Inflammatory macrophage treated with lipopolysaccharide for 1 hour (primary cell): Measurements from ENCODE around the gene PHKA1.
"Not testable (repeated sequence)": the region's sequence is repeated elsewhere in the genome, so short reads cannot be mapped to it uniquely, and the experiment has no call there.

Experiments used
- DNase-seq, 2 donors: peaks; one replicate each; pipeline ENCODE4 v3.0.0-alpha.2; 2020 to 2022

PHKA1 gene

DNA sequence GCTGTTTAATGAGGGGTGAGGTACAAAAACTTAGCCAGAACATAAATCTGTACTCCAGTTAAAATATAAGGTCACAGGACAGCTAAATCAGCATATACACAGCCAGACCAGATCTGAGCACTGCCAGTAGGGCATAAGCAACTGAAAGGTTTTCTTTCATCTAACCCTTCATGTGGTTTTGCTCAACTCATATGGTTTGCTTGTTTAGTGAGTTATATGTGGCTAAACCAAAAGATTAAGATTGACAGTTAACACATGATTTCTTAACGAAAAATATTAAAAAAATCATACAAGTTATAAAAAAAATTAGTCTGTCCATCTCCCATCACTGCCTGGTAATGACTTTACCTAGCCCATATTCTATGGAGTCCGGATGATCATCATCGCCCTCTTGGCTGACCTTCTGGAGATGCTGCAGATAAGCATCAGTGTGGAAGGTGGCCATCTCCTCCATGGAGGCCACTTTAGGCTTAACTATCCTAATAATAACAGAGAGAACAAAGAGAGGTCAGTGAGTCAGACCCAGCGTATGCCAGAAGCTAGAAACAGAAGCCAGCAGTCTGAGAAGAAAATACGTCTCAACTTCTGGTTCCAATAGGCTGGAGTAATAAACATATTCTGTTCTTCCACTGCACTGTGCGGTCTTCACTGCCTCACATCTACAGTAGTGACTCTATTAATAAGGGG lies 145.6 kb downstream of the PHKA1 start:
- no peak for DNase-seq

DNA sequence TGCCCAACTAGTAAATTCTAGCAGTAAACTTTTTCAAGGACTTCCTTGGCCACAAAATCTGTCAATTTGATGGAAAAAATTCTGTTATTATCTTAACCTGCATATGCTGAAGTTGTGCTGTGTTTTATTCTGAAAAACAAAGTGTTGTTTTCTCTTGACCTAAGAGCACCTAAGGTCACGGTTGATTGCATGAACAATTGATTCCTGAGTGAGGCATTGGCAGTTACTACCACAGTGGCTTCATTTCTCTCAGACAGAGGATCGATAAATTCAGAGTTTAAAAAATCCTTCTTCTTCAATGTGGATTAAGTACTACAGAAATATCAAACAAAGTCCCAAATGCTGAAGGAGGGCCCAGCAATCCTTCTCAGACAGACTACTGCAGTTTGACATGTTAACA lies 147.7 kb downstream of the PHKA1 start:
- DNase-seq = no peak

DNA sequence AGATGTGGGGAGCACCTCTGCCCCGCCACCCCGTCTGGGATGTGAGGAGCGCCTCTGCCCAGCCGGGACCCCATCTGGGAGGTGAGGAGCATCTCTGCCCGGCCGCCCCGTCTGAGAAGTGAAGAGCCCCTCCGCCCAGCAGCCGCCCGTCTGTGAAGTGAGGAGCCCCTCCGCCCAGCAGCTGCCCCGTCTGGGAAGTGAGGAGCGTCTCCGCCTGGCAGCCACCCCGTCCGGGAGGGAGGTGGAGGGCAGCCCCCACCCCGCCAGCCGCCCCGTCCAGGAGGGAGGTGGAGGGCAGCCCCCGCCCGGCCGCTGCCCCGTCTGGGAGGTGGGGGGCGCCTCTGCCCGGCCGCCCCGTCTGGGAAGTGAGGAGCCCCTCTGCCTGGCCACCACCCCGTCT lies 154.5 kb downstream of the PHKA1 start:
- not testable (repeated sequence) for DNase-seq

DNA sequence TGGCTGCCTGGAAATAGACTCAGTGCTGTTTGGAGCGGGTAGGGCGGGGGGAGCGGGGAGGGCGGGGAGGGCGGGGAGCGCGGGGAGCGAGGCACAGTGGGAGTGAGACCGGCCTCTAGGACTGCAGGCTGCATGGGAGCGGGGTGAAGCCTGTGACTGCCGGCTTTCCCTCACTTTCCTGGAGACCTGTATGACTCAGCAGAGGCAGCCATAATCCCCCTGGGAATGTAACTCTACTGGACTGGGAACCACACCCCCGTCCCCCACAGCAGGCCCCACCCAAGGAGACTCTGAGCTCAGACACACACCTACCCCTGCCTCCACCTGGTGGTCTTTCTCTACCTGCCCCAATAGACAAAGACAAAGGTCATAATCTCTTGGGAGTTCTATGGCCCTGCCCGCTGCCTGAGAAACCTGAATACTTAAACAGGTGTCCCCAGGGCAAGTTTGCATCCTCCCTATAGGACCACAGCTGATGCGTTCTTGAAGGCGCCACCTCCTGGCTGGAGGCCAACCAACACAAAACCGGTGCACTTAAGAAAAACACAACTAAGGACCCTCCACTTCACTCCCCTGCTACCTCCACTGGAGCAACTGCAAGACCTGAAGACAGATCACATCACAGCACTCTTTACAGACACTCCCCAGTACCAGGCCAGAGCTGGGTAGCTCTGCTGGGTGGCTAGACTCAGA lies 159.5 kb downstream of the PHKA1 start:
- no peak for DNase-seq

DNA sequence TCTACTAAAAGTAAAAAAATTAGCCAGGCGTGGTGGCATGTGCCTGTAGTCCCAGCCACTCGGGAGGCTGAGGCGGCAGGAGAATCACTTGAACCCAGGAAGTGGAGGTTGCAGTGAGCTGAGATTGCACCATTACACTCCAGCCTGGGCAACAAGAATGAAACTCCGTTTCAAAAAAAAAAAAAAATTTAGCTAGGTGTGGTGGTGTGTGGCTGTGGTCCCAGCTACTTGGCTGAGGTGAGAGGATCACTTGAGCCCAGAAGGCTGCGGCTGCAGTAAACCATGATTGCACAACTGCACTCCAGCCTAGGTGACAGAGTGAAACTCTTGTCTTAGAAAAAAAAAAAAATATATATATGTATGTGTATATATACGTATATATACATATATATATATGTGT lies 161.7 kb downstream of the PHKA1 start:
- DNase-seq = not testable (repeated sequence)

DNA sequence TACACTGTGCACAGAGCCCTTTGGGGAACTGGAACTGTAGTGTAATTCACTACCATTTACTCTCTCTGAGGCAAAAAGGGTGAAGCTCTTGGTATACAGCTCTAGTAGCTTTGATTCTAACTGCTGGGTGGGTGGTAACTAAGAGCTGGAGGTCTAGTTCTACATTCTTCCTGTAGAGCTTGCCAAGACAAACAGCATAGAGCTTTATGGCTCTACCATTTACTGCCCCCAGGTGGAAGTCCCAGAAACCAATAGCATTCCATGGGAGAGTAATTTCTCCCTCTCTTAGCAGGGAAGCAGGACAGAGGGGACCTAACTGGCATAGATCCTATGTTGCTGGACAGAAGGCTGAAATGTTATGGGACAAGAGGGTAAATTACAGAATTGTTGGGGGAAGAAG lies 168.1 kb downstream of the PHKA1 start:
- no peak for DNase-seq

DNA sequence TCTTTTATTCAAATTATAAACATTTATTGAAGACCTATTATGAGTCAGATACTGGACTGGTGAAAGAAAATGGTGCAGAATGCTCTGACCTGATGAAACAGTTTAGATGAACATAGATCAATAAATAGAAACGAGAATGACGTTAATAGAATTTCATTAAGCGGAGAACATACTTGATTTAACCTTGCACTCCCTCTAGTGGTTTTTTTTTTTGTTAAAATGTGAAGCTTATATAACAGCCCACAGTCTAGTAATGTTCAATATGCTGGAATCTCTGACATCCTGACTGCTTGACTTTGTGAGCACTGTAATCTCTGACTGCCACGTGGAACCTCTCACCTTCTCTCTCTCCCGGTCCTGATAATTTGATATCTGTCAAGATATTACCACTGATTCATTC lies 173.8 kb downstream of the PHKA1 start:
- DNase-seq = peak in 1 of 2 donors; percentile 1

DNA sequence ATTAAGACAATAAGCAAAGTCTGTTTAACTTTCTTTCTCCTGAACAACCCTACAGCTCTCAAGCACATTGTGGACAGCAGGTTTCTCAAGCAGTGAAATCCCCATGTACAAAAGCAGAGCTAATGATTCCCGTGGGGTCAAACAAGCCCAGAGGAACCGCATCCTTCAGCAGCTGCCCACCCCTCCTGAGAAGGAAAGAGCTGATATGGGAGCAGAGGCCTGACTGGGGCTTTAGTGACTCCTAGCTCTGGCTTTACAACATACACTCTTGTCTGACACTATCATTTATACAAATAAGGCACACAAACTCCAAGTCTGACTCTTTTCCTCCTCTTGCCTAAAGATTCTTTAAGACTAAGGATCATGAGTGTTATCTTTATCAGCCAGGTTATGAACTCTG lies 174.3 kb downstream of the PHKA1 start:
- DNase-seq = no peak

DNA sequence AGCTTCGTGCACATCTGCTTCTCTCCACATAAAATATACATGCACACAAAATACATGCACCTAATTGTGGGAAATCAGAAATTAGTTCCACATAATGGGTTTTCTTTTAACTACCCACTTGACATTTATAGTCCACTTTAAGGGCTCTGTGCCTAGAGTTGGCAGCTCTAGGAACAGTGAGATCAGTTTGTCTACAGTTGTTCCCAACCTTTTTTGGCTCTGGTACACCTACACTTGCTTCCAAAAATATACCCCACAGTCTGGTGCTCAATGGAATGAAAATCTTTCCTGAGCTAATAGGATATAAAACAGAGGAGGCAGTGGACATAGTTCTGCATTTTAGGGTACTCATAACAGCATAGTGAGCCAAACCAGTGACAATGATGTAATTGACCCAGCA lies 177.6 kb downstream of the PHKA1 start:
- DNase-seq = no peak

DNA sequence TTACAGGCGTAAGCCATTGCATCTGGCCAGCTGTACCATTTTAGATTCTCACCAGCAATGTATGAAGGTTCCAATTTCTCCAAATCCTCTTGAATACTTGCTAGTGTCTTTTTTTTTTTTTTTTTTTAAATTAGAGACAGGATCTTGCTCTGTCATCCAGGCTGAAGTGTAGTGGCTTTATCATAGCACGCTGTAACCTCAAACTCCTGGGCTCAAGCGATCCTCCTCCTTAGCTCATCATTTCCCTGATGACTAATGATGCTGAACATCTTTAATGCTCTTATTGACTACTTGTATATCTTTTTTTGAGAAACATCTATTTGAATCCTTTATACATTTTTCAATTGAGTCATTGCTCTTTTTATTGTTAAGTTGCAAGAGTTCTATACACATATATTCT lies 181.7 kb downstream of the PHKA1 start:
- DNase-seq = no peak
